Measurements from ENCODE around the gene CCDC57. TPM values are rescaled to one million over a fixed set of nuclear protein-coding genes. Genes with fewer than 3 reads are reported as not detected.

CCDC57 gene
- polyA plus RNA-seq, 3 donors = 17.1 to 43.8 (median 20.1) TPM

- Histone ChIP-seq H3K27ac (ENCODE audit: low read depth in 1 of 2, low read length in 2 of 2) (no peak overlapping the region), H3K9ac (ENCODE audit: insufficient read depth, low read length, poor library complexity, severe bottlenecking) (no peak overlapping the region), H3K4me3 (replicated peaks in 1 of 3; ENCODE audit: low read depth in 2 of 3, low read length in 3 of 3) (no peak overlapping the region), H3K4me1 (ENCODE audit: control insufficient read depth in 1 of 2, insufficient read depth in 2 of 2, low read length in 2 of 2) (peaks cover 12 to 16% of the 10 kb centered on the region in 2 donors), H2AFZ (ENCODE audit: insufficient read depth, low read depth, low read length, poor library complexity, severe bottlenecking) (no peak overlapping the region), H3K79me2 (ENCODE audit: insufficient read depth, low read length) (peaks cover 21% of the 10 kb centered on the region), H3K36me3 (replicated peaks in 1 of 2; ENCODE audit: control insufficient read depth in 1 of 2, insufficient read depth in 2 of 2, low read length in 2 of 2) (peaks cover 82 to 84% of the 10 kb centered on the region in 2 donors), H3K9me3 (replicated peaks in 1 of 2; ENCODE audit: control insufficient read depth in 1 of 2, insufficient read depth in 1 of 2, low read length in 2 of 2) (no peaks in the 10 kb centered on the region), H3K27me3 (ENCODE audit: control insufficient read depth in 2 of 2, insufficient read depth in 2 of 2, low read length in 2 of 2) (no peaks in the 10 kb centered on the region), H3K4me2 (replicated peaks; ENCODE audit: extremely low read depth, low read length, poor library complexity, severe bottlenecking) (no peak overlapping the region), H4K20me1 (ENCODE audit: insufficient read depth, low read length) (peaks cover 27% of the 10 kb centered on the region)
- intact Hi-C loops (cut with micrococcal nuclease) = no loop called here
- WGBS (ENCODE audit: insufficient coverage) = 94% methylated on average over 28 of the region's 29 CpGs
- H3K4me3 Mint-ChIP-seq = no peak overlapping the region
- no peaks in the 10 kb centered on the region for H3K27me3 Mint-ChIP-seq (ENCODE audit: low read depth in 3 of 3)
- DNase-seq = no peak
- peak overlapping the region in 1 of 7 donors; percentile 22 for H3K27ac Mint-ChIP-seq
- TF ChIP-seq CTCF (IDR thresholded peaks at IDR 0.05) = no peak
- no peaks in the 10 kb centered on the region for H3K9me3 Mint-ChIP-seq
- peaks cover 9% of the 10 kb centered on the region for H3K4me1 Mint-ChIP-seq
- H3K36me3 Mint-ChIP-seq = peaks cover 33 to 78% of the 10 kb centered on the region in 2 donors
Observed at GRCh38 chr17:82056729-82057621, 155.7 kb downstream of the CCDC57 start.

DNA sequence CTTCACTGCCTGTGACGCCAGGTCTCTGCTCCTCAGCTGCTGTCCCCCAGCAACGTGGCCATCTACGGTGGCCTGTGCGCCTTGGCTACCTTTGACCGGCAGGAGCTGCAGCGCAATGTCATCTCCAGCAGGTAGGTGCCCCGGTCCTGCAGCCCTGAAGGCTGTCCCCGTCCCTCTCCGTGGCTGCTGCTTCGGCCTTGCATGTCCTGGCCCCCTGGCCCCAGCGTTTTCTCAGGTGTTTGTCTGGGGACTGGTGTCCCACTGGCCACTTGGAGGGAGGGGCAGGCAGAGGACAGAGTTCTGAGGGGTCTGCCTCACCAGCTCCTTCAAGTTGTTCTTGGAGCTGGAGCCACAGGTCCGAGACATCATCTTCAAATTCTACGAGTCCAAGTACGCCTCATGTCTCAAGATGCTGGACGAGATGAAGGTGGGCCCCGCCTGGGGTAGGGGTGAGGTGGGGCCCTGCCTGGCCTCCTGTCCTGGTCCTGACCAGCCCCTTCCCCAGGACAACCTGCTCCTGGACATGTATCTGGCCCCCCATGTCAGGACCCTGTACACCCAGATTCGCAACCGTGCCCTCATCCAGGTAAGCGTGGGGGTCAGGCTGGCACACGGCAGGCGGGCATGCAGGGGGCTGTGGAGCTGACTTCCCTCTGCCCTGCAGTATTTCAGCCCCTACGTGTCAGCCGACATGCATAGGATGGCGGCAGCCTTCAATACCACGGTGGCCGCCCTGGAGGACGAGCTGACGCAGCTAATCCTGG, 156.5 kb downstream of the CCDC57 start:
- Mint-ChIP-seq H3K27me3 (ENCODE audit: low read depth in 3 of 3) (no peaks in the 10 kb centered on the region), H3K9me3 (no peaks in the 10 kb centered on the region), H3K4me1 (peaks cover 9% of the 10 kb centered on the region), H3K36me3 (peaks cover 31 to 73% of the 10 kb centered on the region in 2 donors), H3K27ac (no peak overlapping the region), H3K4me3 (no peak overlapping the region)
- H3K4me2 ChIP-seq (replicated peaks; ENCODE audit: extremely low read depth, low read length, poor library complexity, severe bottlenecking) = no peak overlapping the region
- H3K4me3 ChIP-seq (replicated peaks in 1 of 3; ENCODE audit: low read depth in 2 of 3, low read length in 3 of 3) = no peak overlapping the region
- intact Hi-C loops (cut with micrococcal nuclease) = no loop called here
- peaks cover 76 to 79% of the 10 kb centered on the region in 2 donors for H3K36me3 ChIP-seq (replicated peaks in 1 of 2; ENCODE audit: control insufficient read depth in 1 of 2, insufficient read depth in 2 of 2, low read length in 2 of 2)
- DNase-seq = no peak
- no peak for TF ChIP-seq CTCF (IDR thresholded peaks at IDR 0.05)
- H3K4me1 ChIP-seq (ENCODE audit: control insufficient read depth in 1 of 2, insufficient read depth in 2 of 2, low read length in 2 of 2) = peaks cover 12 to 17% of the 10 kb centered on the region in 2 donors
- H3K27me3 ChIP-seq (ENCODE audit: control insufficient read depth in 2 of 2, insufficient read depth in 2 of 2, low read length in 2 of 2) = no peaks in the 10 kb centered on the region
- H3K27ac ChIP-seq (ENCODE audit: low read depth in 1 of 2, low read length in 2 of 2) = no peak overlapping the region
- WGBS (ENCODE audit: insufficient coverage) = 93% methylated on average over 25 of the region's 28 CpGs
- H3K9ac ChIP-seq (ENCODE audit: insufficient read depth, low read length, poor library complexity, severe bottlenecking) = no peak overlapping the region
- H3K9me3 ChIP-seq (replicated peaks in 1 of 2; ENCODE audit: control insufficient read depth in 1 of 2, insufficient read depth in 1 of 2, low read length in 2 of 2) = no peaks in the 10 kb centered on the region
- peaks cover 27% of the 10 kb centered on the region for H4K20me1 ChIP-seq (ENCODE audit: insufficient read depth, low read length)
- H3K79me2 ChIP-seq (ENCODE audit: insufficient read depth, low read length) = peaks cover 21% of the 10 kb centered on the region
- H2AFZ ChIP-seq (ENCODE audit: insufficient read depth, low read depth, low read length, poor library complexity, severe bottlenecking) = no peak overlapping the region

Measured in CD14-positive monocyte (primary cell).